GOT3 (cell line): ENCODE measurements around the gene PSMC1.
"Not testable (repeated sequence)": the region's sequence is repeated elsewhere in the genome, so short reads cannot be mapped to it uniquely, and the experiment has no call there.

Source experiments
- DNase-seq: peaks from one replicate; lab custom pipeline; 2025; ENCODE audit warnings: mixed read lengths; lab: John Stamatoyannopoulos, UW

The PSMC1 gene

GRCh38 chr14:90256354-90257131, at the start of gene PSMC1:
TSS of gene PSMC1 (plus strand) at chr14:90256553. CDS start at chr14:90256598, 45 bp downstream.
- DNase-seq, result peak; percentile 42

GRCh38 chr14:90213099-90213748, 43.1 kb upstream of the PSMC1 start:
- DNase-seq, result no peak

GRCh38 chr14:90228478-90228877, 27.9 kb upstream of the PSMC1 start:
- no peak for DNase-seq

- not testable (repeated sequence) for DNase-seq
Observed at GRCh38 chr14:90229942-90230341, 26.4 kb upstream of the PSMC1 start.

GRCh38 chr14:90235179-90235976, 21.0 kb upstream of the PSMC1 start:
- no peak for DNase-seq

- DNase-seq, result no peak
Observed at GRCh38 chr14:90239139-90239538, 17.2 kb upstream of the PSMC1 start.

GRCh38 chr14:90242444-90242843, 13.9 kb upstream of the PSMC1 start:
- DNase-seq, result no peak

GRCh38 chr14:90246936-90247335, 9.4 kb upstream of the PSMC1 start:
- DNase-seq, result no peak

- not testable (repeated sequence) for DNase-seq
Observed at GRCh38 chr14:90247441-90247840, 8.9 kb upstream of the PSMC1 start.

- DNase-seq, result no peak
Observed at GRCh38 chr14:90248594-90248993, 7.8 kb upstream of the PSMC1 start.

- DNase-seq, result no peak
Observed at GRCh38 chr14:90253826-90254225, 2.5 kb upstream of the PSMC1 start.

- no peak for DNase-seq
Observed at GRCh38 chr14:90255871-90256270, 482 bp upstream of the PSMC1 start.

GRCh38 chr14:90263748-90264449, 7.5 kb downstream of the PSMC1 start:
- no peak for DNase-seq

- no peak for DNase-seq
Observed at GRCh38 chr14:90266441-90267154, 10.2 kb downstream of the PSMC1 start.

GRCh38 chr14:90268420-90268819, 12.1 kb downstream of the PSMC1 start:
- no peak for DNase-seq

GRCh38 chr14:90272523-90272922, 16.2 kb downstream of the PSMC1 start:
- DNase-seq, result no peak

GRCh38 chr14:90273532-90273931, 17.2 kb downstream of the PSMC1 start:
- DNase-seq, result no peak

GRCh38 chr14:90274019-90274418, 17.7 kb downstream of the PSMC1 start:
- DNase-seq, result no peak

GRCh38 chr14:90274808-90275457, 18.6 kb downstream of the PSMC1 start:
- no peak for DNase-seq

GRCh38 chr14:90275458-90275814, 19.1 kb downstream of the PSMC1 start:
- no peak for DNase-seq

- no peak for DNase-seq
Observed at GRCh38 chr14:90275820-90276219, 19.5 kb downstream of the PSMC1 start.
